HT1080 (cell line): ENCODE results near the gene LTF. TPM values are rescaled to one million over a fixed set of nuclear protein-coding genes. Genes with fewer than 3 reads are reported as not detected.
A peak's percentile ranks its signal among the peaks of the same experiment; 100 is the strongest.
"Not testable (repeated sequence)": the region's sequence is repeated elsewhere in the genome, so short reads cannot be mapped to it uniquely, and the experiment has no call there.

ENCODE experiments used
- DNase-seq: peaks from one replicate; pipeline ENCODE4 v3.0.0-alpha.2; 2015; ENCODE audit warnings: low read depth
- total RNA-seq: library from RNA; depleted of rRNA; stranded (reverse); fragments of >200 nt; shearing (Covaris generic); gene quantifications from 2 replicates; pipeline ENCODE4 v1.2.3, GENCODE V29; 2014; rRNA removed

LTF gene
- total RNA-seq, 1 experiment from 2014 or later = 0.16 TPM

GRCh38 chr3:46398186-46398955 lies 66.3 kb downstream of the LTF start:
- no peak for DNase-seq

- DNase-seq = no peak
These were observed 67.6 kb downstream of the LTF start for GRCh38 chr3:46397111-46397510.

GRCh38 chr3:46395766-46396530 lies 68.8 kb downstream of the LTF start:
- no peak for DNase-seq

GRCh38 chr3:46395210-46395661 lies 69.5 kb downstream of the LTF start:
- no peak for DNase-seq

GRCh38 chr3:46393554-46394434 lies 70.9 kb downstream of the LTF start:
- DNase-seq = peak; percentile 43

- no peak for DNase-seq
These were observed 71.7 kb downstream of the LTF start for GRCh38 chr3:46393011-46393410.

GRCh38 chr3:46391526-46391925 lies 73.2 kb downstream of the LTF start:
- not testable (repeated sequence) for DNase-seq

- DNase-seq = no peak
These were observed 75.4 kb downstream of the LTF start for GRCh38 chr3:46389306-46389705.

- not testable (repeated sequence) for DNase-seq
These were observed 75.9 kb downstream of the LTF start for GRCh38 chr3:46388847-46389246.

- DNase-seq = peak; percentile 96
These were observed 78.5 kb downstream of the LTF start for GRCh38 chr3:46386205-46386604.

Other genes starting within 250 kb of the LTF start
- not detected in 2 replicates for gene CCR3, start 222.4 kb downstream of the LTF start, total RNA-seq
- not detected in 2 replicates for gene CCR2, start 110.8 kb downstream of the LTF start, total RNA-seq
- gene CCR5, start 94.0 kb downstream of the LTF start, total RNA-seq = not detected in 2 replicates
- gene CCRL2, start 57.6 kb downstream of the LTF start, total RNA-seq = 2.6 and 3.7 TPM in 2 replicates
- not detected in 2 replicates for gene RTP3, start 33.1 kb upstream of the LTF start, total RNA-seq
- 0.19 and 0.20 TPM in 2 replicates for gene LRRC2, start 101.4 kb upstream of the LTF start, total RNA-seq
- gene FAM240A, start 147.6 kb upstream of the LTF start, total RNA-seq = not detected in 2 replicates
- 3.9 and 4.2 TPM in 2 replicates for gene ALS2CL, start 228.8 kb upstream of the LTF start, total RNA-seq
- not detected in 2 replicates for gene TMIE, start 236.5 kb upstream of the LTF start, total RNA-seq